Neural cell (in vitro differentiated cells): ENCODE results near the gene LEUTX. TPM values are rescaled to one million over a fixed set of nuclear protein-coding genes. Genes with fewer than 3 reads are reported as not detected.

Experiments used
- H2AFZ ChIP-seq: fragments of 200-600, 300-800 bp; sonication (generic), shearing (Covaris generic); 2 replicates; pipeline ENCODE4 v1.6.0; 2014; ENCODE audit warnings: low read depth, mild to moderate bottlenecking, antibody characterized with exemption, low read length, moderate library complexity
- H3F3A ChIP-seq: fragments of 200-600 bp; shearing (Covaris generic); 2 replicates; pipeline ENCODE4 v1.6.1; 2016; ENCODE audit warnings: mild to moderate bottlenecking, moderate library complexity, mixed read lengths, antibody characterized with exemption, low read length; ENCODE audit not compliant: insufficient read depth, poor library complexity, severe bottlenecking
- H3K27ac ChIP-seq: fragments of 200-600, 300-800 bp; sonication (generic), shearing (Covaris generic); 2 replicates; pipeline ENCODE4 v1.5.1; 2014; ENCODE audit warnings: mild to moderate bottlenecking, low read length, moderate library complexity
- H3K27me3 ChIP-seq: fragments of 300-800, 200-600 bp; sonication (generic), shearing (Covaris generic); 2 replicates; pipeline ENCODE4 v1.6.0; 2014; ENCODE audit warnings: mild to moderate bottlenecking, low read depth, low read length, moderate library complexity; ENCODE audit not compliant: insufficient read depth
- H3K36me3 ChIP-seq: fragments of 300-800, 200-600 bp; sonication (generic), shearing (Covaris generic); 2 replicates; pipeline ENCODE4 v1.5.1; 2014; ENCODE audit warnings: mild to moderate bottlenecking, antibody characterized with exemption, low read length, moderate library complexity; ENCODE audit not compliant: insufficient read depth
- H3K4me2 ChIP-seq: fragments of 300-800, 200-600 bp; sonication (generic), shearing (Covaris generic); 2 replicates; pipeline ENCODE4 v1.6.0; 2014; ENCODE audit warnings: mild to moderate bottlenecking, low read length
- H3K4me3 ChIP-seq: fragments of 300-800, 200-600 bp; sonication (generic), shearing (Covaris generic); 2 replicates; pipeline ENCODE4 v1.5.1; 2014; ENCODE audit warnings: mild to moderate bottlenecking, low read length, moderate library complexity
- H3K79me2 ChIP-seq: fragments of 200-600 bp; shearing (Covaris generic); replicated peaks from 2 replicates; pipeline ENCODE4 v1.6.0; 2014; ENCODE audit warnings: mild to moderate bottlenecking, low read length, moderate library complexity; ENCODE audit not compliant: insufficient read depth
- H3K9ac ChIP-seq: fragments of 300-800, 200-600 bp; sonication (generic), shearing (Covaris generic); 2 replicates; pipeline ENCODE4 v1.6.1; 2016; ENCODE audit warnings: mild to moderate bottlenecking, low read length, mixed read lengths
- H3K9me2 ChIP-seq: fragments of 200-600 bp; shearing (Covaris generic); 2 replicates; pipeline ENCODE4 v1.6.1; 2016; ENCODE audit warnings: mild to moderate bottlenecking, low read length, mixed read lengths; ENCODE audit not compliant: insufficient read depth
- H3K9me3 ChIP-seq: fragments of 200-600, 300-800 bp; sonication (generic), shearing (Covaris generic); 2 replicates; pipeline ENCODE4 v1.6.1; 2016; ENCODE audit warnings: mild to moderate bottlenecking, mixed run types, low read length, moderate library complexity, mixed read lengths
- H4K20me1 ChIP-seq: fragments of 200-600 bp; shearing (Covaris generic); 2 replicates; pipeline ENCODE4 v1.6.1; 2016; ENCODE audit warnings: mild to moderate bottlenecking, mixed run types; ENCODE audit not compliant: insufficient read depth
- EP300 ChIP-seq: fragments of 450-650 bp; conservative IDR thresholded peaks from 2 replicates; pipeline ENCODE4 v1.6.1; 2014; ENCODE audit warnings: antibody characterized with exemption, mild to moderate bottlenecking, moderate library complexity; ENCODE audit not compliant: poor library complexity, severe bottlenecking
- EZH2 ChIP-seq: fragments of 200-600, 300-800 bp; shearing (Covaris generic), sonication (generic); IDR thresholded peaks from 2 replicates; pipeline ENCODE4 v1.6.1; 2014; ENCODE audit warnings: antibody characterized with exemption, low read length, borderline replicate concordance, mild to moderate bottlenecking; ENCODE audit not compliant: insufficient read depth, poor library complexity, severe bottlenecking
- MXI1 ChIP-seq: fragments of 450-650 bp; conservative IDR thresholded peaks from 2 replicates; pipeline ENCODE4 v1.6.1; 2014; ENCODE audit warnings: antibody characterized with exemption, mild to moderate bottlenecking; ENCODE audit not compliant: poor library complexity, severe bottlenecking
- POLR2AphosphoS5 ChIP-seq: IDR thresholded peaks from 2 replicates; pipeline ENCODE4 v1.6.1; 2012
- RAD21 ChIP-seq: fragments of 450-650 bp; conservative IDR thresholded peaks from 2 replicates; pipeline ENCODE4 v1.6.1; 2014; ENCODE audit warnings: antibody characterized with exemption, mild to moderate bottlenecking, moderate library complexity
- SMC3 ChIP-seq: fragments of 450-650 bp; conservative IDR thresholded peaks from 2 replicates; pipeline ENCODE4 v1.6.1; 2014; ENCODE audit warnings: antibody characterized with exemption, mild to moderate bottlenecking, moderate library complexity; ENCODE audit not compliant: poor library complexity
- TAF1 ChIP-seq: IDR thresholded peaks from 2 replicates; pipeline ENCODE4 v1.6.1; 2012; ENCODE audit warnings: low read depth
- polyA plus RNA-seq: library from polyadenylated mRNA; depleted of rRNA; stranded (reverse); fragments of >200 nt; gene quantifications from 2 replicates; pipeline ENCODE4 v1.2.3, GENCODE V29; 2014
- TF ChIP-seq, protein P1 (sequence below): fragments of 450-650 bp; IDR thresholded peaks from 2 replicates; pipeline ENCODE4 v1.5.1; 2014; ENCODE audit warnings: antibody characterized with exemption, mild to moderate bottlenecking, moderate library complexity; ENCODE audit not compliant: poor library complexity, severe bottlenecking
- TF ChIP-seq, protein P2 (sequence below): IDR thresholded peaks from 2 replicates; pipeline ENCODE4 v1.6.1; 2012; ENCODE audit warnings: borderline replicate concordance

The LEUTX gene
- polyA plus RNA-seq, 1 donor from 2014 or later, result not detected

DNA sequence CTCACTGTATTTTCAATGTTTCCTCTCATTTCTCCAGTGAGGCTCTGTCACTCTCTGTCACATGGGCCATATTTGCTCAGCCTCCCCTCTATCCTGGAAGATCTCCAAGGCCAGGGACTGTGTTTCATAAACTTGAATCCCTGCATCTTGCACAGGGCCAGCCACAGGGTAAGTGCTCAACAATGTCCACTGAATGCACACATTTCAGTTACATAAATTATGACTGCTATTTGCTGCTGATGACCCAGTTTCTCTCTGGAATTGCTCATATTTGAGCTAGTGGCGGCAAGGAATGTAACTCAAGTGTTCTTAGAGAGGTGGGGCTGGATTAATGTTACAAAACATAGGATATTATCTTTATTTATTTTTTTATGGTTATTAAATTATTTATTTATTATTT, 47.0 kb upstream of the LEUTX start:
- H3K27ac ChIP-seq, result no peak overlapping the region
- H4K20me1 ChIP-seq, result no peaks in the 10 kb centered on the region
- no peaks in the 10 kb centered on the region for H3K36me3 ChIP-seq
- no peaks in the 10 kb centered on the region for H3K9me3 ChIP-seq
- no peaks in the 10 kb centered on the region for H3K27me3 ChIP-seq
- H3K4me2 ChIP-seq, result no peak overlapping the region
- H3K4me3 ChIP-seq, result no peak overlapping the region
- no peaks in the 10 kb centered on the region for H3K9me2 ChIP-seq
- H3K79me2 ChIP-seq, result no peaks in the 10 kb centered on the region
- H3K9ac ChIP-seq, result no peak overlapping the region
- no peak overlapping the region for H2AFZ ChIP-seq
- H3F3A ChIP-seq, result no peaks in the 10 kb centered on the region
- TF ChIP-seq SMC3 (no peak), EP300 (no peak), EZH2 (no peak)
- TF ChIP-seq, protein P1, sequence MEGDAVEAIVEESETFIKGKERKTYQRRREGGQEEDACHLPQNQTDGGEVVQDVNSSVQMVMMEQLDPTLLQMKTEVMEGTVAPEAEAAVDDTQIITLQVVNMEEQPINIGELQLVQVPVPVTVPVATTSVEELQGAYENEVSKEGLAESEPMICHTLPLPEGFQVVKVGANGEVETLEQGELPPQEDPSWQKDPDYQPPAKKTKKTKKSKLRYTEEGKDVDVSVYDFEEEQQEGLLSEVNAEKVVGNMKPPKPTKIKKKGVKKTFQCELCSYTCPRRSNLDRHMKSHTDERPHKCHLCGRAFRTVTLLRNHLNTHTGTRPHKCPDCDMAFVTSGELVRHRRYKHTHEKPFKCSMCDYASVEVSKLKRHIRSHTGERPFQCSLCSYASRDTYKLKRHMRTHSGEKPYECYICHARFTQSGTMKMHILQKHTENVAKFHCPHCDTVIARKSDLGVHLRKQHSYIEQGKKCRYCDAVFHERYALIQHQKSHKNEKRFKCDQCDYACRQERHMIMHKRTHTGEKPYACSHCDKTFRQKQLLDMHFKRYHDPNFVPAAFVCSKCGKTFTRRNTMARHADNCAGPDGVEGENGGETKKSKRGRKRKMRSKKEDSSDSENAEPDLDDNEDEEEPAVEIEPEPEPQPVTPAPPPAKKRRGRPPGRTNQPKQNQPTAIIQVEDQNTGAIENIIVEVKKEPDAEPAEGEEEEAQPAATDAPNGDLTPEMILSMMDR, result no peak
- TF ChIP-seq, protein P2, sequence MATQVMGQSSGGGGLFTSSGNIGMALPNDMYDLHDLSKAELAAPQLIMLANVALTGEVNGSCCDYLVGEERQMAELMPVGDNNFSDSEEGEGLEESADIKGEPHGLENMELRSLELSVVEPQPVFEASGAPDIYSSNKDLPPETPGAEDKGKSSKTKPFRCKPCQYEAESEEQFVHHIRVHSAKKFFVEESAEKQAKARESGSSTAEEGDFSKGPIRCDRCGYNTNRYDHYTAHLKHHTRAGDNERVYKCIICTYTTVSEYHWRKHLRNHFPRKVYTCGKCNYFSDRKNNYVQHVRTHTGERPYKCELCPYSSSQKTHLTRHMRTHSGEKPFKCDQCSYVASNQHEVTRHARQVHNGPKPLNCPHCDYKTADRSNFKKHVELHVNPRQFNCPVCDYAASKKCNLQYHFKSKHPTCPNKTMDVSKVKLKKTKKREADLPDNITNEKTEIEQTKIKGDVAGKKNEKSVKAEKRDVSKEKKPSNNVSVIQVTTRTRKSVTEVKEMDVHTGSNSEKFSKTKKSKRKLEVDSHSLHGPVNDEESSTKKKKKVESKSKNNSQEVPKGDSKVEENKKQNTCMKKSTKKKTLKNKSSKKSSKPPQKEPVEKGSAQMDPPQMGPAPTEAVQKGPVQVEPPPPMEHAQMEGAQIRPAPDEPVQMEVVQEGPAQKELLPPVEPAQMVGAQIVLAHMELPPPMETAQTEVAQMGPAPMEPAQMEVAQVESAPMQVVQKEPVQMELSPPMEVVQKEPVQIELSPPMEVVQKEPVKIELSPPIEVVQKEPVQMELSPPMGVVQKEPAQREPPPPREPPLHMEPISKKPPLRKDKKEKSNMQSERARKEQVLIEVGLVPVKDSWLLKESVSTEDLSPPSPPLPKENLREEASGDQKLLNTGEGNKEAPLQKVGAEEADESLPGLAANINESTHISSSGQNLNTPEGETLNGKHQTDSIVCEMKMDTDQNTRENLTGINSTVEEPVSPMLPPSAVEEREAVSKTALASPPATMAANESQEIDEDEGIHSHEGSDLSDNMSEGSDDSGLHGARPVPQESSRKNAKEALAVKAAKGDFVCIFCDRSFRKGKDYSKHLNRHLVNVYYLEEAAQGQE, result no peak

DNA sequence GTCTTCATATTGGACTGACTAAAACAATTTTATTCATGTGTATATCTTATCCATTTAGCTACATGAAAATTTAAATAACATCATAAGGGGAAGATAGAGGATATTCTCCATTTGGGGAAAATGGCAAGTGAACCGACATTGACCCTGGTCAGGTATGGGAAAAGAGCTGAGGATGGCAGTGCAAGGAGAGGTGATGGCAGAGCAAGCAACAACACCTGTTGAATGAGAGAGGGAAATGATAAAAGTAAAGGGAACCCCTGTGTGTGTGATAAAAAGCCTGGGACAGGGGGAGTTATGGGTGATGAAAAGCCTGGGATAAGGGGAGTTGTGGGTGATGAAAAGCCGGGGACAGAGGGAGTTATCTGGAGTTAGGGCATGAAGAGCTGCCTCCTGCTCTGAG, 44.8 kb upstream of the LEUTX start:
- H3K4me3 ChIP-seq, result no peak overlapping the region
- no peaks in the 10 kb centered on the region for H3K9me3 ChIP-seq
- H3K27me3 ChIP-seq, result no peaks in the 10 kb centered on the region
- H3K9ac ChIP-seq, result no peak overlapping the region
- H3K79me2 ChIP-seq, result no peaks in the 10 kb centered on the region
- H3K27ac ChIP-seq, result no peak overlapping the region
- H3K4me2 ChIP-seq, result no peak overlapping the region
- H2AFZ ChIP-seq, result no peak overlapping the region
- no peaks in the 10 kb centered on the region for H4K20me1 ChIP-seq
- H3K36me3 ChIP-seq, result no peaks in the 10 kb centered on the region
- H3K9me2 ChIP-seq, result no peaks in the 10 kb centered on the region
- H3F3A ChIP-seq, result no peaks in the 10 kb centered on the region
- TF ChIP-seq, protein P2, result no peak
- TF ChIP-seq, protein P1, result no peak
- TF ChIP-seq EP300, result no peak
- no peak for TF ChIP-seq TAF1
- TF ChIP-seq MXI1, result no peak
- TF ChIP-seq SMC3, result no peak
- no peak for TF ChIP-seq POLR2AphosphoS5
- no peak for TF ChIP-seq EZH2
- no peak for TF ChIP-seq RAD21
